ENCODE results near the gene BCL2L15.

GRCh38 chr1:113928941-113929749 lies 41.8 kb upstream of the BCL2L15 start, which contains the start of gene HIPK1:
- peak; percentile 79 for TF ChIP-seq POLR2A (IDR thresholded peaks at IDR 0.05; ENCODE audit: low read depth, low read length)
- peak; percentile 80 for TF ChIP-seq POLR2AphosphoS5 (IDR thresholded peaks at IDR 0.05; ENCODE audit: low read depth, low read length)
